Measurements from ENCODE around the gene FBXW2. TPM values are rescaled to one million over a fixed set of nuclear protein-coding genes. Genes with fewer than 3 reads are reported as not detected.
"Not testable (repeated sequence)": the region's sequence is repeated elsewhere in the genome, so short reads cannot be mapped to it uniquely, and the experiment has no call there.

FBXW2 gene
- total RNA-seq, 1 donor from 2014 or later = 46.2 TPM

DNA sequence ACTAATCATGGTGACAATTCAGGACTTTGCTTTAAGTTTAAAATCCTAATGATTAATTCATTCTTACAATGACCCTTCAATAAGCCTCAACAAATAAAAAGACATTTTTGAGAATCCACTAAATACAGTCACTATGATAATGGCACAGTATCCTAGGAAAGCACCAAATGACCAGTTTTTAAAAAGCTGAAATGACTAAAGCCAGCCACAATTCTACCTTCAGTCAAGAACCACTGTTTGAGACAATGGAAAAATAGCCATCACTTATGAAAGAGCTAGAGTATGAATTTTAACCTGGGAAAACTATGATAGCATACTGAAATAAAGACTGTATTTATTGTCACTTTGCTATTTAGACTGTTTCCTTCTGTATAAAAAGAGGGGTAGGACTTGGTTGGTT lies 14.0 kb downstream of the FBXW2 start:
- DNase-seq (ENCODE audit: low spot score) (no peak), ATAC-seq (no peak)

- ATAC-seq (peak; percentile 67), DNase-seq (ENCODE audit: low spot score) (no peak)
These were observed 14.5 kb downstream of the FBXW2 start for GRCh38 chr9:120778758-120779157.

DNA sequence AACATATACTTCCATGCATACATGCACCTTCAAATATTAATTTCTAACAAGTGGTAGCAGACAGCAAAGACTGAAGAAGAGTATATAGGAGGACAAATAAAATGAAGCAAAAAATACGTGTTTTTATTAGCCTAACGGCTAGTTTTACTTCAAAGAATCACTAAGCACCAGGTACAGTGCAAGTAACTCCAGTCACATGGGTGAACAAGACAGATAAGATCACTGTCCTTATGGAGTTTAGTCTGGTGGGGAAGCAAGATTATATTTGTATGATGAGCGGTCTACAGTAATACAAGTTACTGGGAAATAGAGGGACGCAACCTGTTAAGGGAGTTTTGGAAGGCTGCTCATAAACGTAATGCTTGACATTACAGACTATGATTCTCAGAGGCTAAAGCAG lies 16.0 kb downstream of the FBXW2 start:
- DNase-seq (ENCODE audit: low spot score) (no peak), ATAC-seq (no peak)

GRCh38 chr9:120776788-120777187 lies 16.4 kb downstream of the FBXW2 start:
- no peak for DNase-seq (ENCODE audit: low spot score)
- no peak for ATAC-seq

GRCh38 chr9:120775859-120776258 lies 17.4 kb downstream of the FBXW2 start:
- DNase-seq (ENCODE audit: low spot score) = no peak
- ATAC-seq = no peak

DNA sequence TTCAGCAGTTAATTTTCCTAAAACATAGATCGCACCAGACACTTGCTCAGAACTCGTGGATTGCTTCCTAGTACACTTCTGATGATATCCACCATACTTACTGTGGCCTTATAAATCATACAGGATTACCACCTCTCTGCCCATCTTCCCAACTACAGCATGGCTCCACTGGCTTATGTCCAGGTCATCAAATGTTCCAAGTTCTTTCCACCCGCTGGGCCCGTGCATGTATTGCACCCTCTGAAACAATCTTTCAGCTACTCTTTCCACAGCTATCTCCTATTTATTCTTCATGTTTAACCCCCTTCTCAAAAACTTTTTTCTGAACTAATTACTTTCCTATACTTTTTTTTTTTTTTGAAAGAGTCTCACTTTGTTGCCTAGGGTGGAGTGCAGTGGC lies 18.5 kb downstream of the FBXW2 start:
- ATAC-seq = peak; percentile 31
- DNase-seq (ENCODE audit: low spot score) = no peak

DNA sequence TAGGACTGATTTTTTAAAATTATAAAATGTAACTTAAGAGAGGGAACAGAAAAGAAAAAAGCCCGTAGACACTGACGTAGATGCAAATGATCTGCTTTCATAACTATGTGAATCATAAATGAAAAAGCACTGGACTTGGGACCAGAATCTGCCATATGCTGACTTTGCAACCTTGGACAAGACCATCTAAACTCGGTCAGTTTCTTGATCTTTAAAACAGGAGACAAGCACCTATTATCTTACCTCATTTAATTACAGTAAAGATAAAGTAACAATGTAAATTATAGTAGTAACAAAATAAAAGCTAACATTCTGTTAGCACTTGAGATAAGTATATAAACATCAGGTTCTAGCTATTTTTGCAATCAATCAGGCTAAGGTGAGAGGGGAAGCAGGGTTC lies 20.0 kb downstream of the FBXW2 start:
- no peak for DNase-seq (ENCODE audit: low spot score)
- ATAC-seq = no peak

GRCh38 chr9:120770931-120771330 lies 22.3 kb downstream of the FBXW2 start:
- no peak for ATAC-seq

GRCh38 chr9:120768886-120769285 lies 24.3 kb downstream of the FBXW2 start:
- no peak for ATAC-seq
- DNase-seq (ENCODE audit: low spot score) = no peak

More at GRCh38 chr9:120770931-120771330, 22.3 kb downstream of the FBXW2 start:
- no peak for DNase-seq (ENCODE audit: low spot score)

GRCh38 chr9:120768247-120768646 lies 25.0 kb downstream of the FBXW2 start:
- DNase-seq (ENCODE audit: low spot score) (no peak), ATAC-seq (no peak)

DNA sequence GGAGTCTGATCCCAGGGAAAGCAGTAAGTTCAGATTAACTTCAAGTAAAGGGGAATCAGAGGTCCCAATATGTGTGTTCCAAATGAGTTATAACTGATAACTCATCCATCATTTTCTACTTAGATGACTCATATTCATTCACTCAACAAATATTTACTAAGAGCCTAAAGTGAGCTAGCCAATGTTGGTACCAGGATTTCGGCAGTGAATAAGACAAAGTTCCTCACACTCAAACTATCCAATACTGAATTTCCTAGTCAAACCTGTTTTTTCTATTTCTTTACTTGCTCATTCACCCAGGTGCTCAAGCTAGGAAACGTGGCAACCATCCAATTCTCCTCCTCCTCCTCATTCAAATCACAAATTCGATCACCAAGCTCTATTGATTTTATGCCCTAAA lies 25.8 kb downstream of the FBXW2 start:
- DNase-seq (ENCODE audit: low spot score) (no peak), ATAC-seq (no peak)

GRCh38 chr9:120765910-120766425 lies 27.2 kb downstream of the FBXW2 start:
- ATAC-seq (no peak), DNase-seq (ENCODE audit: low spot score) (no peak)

DNA sequence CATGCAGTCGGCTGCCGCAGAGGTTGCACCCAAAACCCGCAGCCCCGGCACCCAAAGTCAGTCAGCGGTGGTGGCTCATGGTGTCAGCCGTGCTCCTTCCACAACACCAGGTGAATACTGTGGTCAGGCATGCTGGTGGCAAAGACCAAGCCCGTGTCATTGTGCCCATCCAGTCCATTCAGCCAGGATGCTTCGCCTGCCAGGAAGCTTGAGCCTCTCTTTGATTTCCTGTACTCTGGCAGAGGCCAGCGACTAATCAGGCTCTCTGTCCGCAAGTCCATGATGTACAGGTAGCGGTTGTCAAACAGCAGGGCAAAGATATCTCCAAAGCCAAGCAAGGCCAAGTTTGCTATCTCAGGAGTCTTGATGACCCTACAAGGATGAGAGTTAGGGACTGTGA lies 28.7 kb downstream of the FBXW2 start:
- ATAC-seq (no peak), DNase-seq (ENCODE audit: low spot score) (no peak)

GRCh38 chr9:120761006-120761405 lies 32.2 kb downstream of the FBXW2 start:
- no peak for DNase-seq (ENCODE audit: low spot score)
- no peak for ATAC-seq

DNA sequence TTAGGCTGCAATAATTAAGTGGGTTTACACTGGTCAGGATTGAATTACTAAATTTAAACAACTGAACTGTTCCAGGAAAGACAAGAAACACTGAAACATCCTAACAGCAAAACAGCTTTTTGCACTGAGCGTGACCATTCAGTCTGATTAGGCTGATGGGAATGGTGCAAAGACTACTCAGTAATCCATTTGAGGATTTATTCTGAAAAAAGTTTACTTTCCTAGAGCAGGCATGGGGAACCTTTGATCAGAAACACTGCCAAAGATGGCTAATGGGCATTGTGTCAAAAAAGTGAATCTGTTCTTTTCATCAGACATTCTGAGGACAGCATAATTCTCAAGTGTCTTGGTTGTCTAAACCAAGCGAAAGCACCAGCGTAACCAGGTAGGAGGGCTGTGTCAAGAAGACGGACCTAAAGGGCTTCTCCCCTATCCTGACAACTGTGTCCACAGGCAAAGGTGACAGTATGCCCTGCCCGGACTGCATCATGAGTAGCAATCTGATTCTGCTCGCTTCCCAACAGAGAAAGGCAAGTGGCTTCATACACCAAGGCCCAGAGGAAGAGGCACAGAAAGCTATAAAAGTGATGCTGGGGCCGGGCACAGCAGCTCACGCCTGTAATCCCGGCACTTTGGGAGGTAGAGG lies 33.3 kb downstream of the FBXW2 start:
- DNase-seq (ENCODE audit: low spot score) (no peak), ATAC-seq (peak; percentile 72)

GRCh38 chr9:120758544-120758943 lies 34.7 kb downstream of the FBXW2 start:
- DNase-seq (ENCODE audit: low spot score) (no peak), ATAC-seq (no peak)

DNA sequence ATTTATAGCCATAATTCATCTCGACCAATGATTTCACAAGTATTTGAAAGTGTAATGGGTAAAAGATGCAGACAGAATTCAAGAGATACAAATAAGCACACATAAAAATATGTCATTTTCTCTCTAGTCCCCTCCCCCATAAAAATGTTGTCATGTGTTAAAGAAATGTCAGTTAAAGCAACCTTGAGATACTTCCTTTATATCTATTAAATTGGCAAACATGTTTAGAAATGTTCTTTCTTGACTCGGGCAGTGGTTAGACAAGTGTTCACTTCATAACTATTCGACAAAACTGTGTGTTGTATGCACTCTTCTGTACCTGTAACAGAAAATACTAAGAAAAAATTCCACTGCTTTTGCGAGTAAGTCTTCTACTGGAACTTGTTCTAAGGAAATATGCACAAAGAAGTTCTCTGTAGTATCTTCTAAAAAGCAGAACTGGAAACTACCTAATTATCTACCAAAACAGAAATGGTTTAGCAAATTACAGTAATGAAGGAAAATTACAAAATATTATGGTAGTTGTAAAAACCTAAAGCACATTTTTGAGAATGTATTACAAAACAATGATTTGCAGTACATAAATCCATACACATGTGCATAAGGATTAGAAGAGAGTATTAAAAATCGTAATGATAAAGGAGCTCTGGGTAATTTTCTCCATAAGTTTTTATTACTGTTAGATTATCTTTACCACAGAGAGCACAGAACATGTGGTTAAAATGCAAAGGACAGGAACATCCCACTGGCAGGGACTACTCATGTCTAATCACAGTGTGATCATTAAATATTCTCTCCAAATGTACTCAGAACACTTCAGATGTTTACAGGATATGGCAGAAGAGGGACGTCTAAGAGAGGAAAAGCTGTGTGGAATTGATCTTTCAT lies 35.9 kb downstream of the FBXW2 start:
- DNase-seq (ENCODE audit: low spot score) = no peak
- ATAC-seq = no peak

DNA sequence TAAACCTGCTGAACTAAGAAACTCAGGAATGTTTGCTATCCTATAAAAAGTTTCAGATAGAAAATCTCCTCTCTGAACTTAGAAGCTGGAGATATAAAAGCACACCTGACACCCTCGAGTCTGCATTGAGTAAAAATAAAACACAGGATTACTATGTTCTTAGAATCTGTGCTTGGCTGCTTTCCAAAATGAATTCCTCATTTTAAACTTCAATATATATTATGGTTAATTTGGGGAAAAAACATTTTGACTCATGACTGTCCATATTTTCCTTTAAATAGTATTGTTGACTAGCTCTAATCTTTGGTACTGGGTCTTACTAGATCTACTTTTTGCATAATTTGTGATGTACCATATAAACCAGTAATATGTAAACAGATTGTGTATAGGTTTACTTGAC lies 36.7 kb downstream of the FBXW2 start:
- ATAC-seq (no peak), DNase-seq (ENCODE audit: low spot score) (no peak)

DNA sequence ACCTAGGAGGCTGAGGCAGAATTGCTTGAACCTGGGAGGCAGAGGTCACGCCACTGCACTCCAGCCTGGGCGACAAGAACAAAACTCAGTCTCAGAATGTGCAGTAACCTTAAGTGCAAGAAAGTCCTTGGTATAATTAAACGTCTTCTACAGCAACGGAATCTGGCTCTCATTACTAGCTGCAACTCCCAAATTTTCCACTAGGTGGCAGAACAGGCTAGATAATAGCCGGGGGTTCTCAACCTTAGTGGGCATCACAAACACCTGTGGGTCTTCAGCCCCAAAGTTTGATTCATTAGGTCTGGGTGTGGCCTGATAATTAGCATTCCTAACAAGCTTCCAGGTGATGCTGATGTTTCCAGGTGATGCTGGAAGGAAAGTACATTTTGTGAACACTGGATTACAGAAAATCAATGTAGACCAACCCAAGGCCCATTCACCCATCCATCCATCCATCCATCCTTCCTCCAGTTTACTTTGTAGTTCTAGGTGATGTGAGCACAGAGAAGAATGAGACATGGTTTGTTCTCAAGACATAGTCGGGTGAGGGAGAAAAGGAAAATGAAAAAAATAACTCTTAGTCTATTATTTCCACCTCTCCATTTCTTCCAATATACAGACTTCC lies 37.3 kb downstream of the FBXW2 start:
- DNase-seq (ENCODE audit: low spot score) = no peak
- ATAC-seq = peak; percentile 88

GRCh38 chr9:120755044-120755443 lies 38.2 kb downstream of the FBXW2 start:
- ATAC-seq = no peak
- DNase-seq (ENCODE audit: low spot score) = no peak

GRCh38 chr9:120750421-120750820 lies 42.8 kb downstream of the FBXW2 start:
- ATAC-seq (no peak), DNase-seq (ENCODE audit: low spot score) (no peak)

- DNase-seq (ENCODE audit: low spot score); ATAC-seq: not testable (repeated sequence)
These were observed 46.9 kb downstream of the FBXW2 start for GRCh38 chr9:120746366-120746765.

Data from left lobe of liver (tissue), 2 donors.